Activated naive CD4-positive, alpha-beta T cell treated with anti-CD3 and anti-CD28 coated beads, Interleukin-2, amount 10 ng/mL, durations not matched to agents 7 days and 5 days (primary cell): ENCODE data around the gene BCL3.
"Not testable (repeated sequence)": the region's sequence is repeated elsewhere in the genome, so short reads cannot be mapped to it uniquely, and the experiment has no call there.

Experiments used
- CTCF ChIA-PET: fragments of 350-600 bp; sonication (Branson Sonifier 250); formaldehyde crosslinking; loops from one replicate; lab custom pipeline; 2021; ENCODE audit warnings: antibody characterized with exemption; lab: Charles Lee
- DNase-seq: peaks from one replicate; pipeline ENCODE4 v3.0.0-alpha.2; 2020
- H3K27ac Mint-ChIP-seq: one replicate; pipeline ENCODE4 v1.8.0; 2021; ENCODE audit warnings: mild to moderate bottlenecking, moderate library complexity, mixed read lengths
- H3K27me3 Mint-ChIP-seq: one replicate; pipeline ENCODE4 v1.8.0; 2021; ENCODE audit warnings: mild to moderate bottlenecking, mixed read lengths
- H3K36me3 Mint-ChIP-seq: one replicate; pipeline ENCODE4 v1.8.0; 2021; ENCODE audit warnings: mixed read lengths
- H3K4me1 Mint-ChIP-seq: one replicate; pipeline ENCODE4 v1.8.0; 2021; ENCODE audit warnings: mixed read lengths
- H3K4me3 Mint-ChIP-seq: one replicate; pipeline ENCODE4 v1.8.0; 2021; ENCODE audit warnings: mild to moderate bottlenecking, moderate library complexity, mixed read lengths
- H3K9me3 Mint-ChIP-seq: one replicate; pipeline ENCODE4 v1.8.0; 2021; ENCODE audit warnings: mixed read lengths

BCL3 gene

GRCh38 chr19:44712864-44713515 is 35.5 kb upstream of the BCL3 start:
- H3K4me3 Mint-ChIP-seq: no peak overlapping the region
- H3K27me3 Mint-ChIP-seq: peaks cover 24% of the 10 kb centered on the region
- no peak for DNase-seq
- H3K27ac Mint-ChIP-seq: no peak overlapping the region
- H3K4me1 Mint-ChIP-seq: peaks cover 3% of the 10 kb centered on the region
- peaks cover 18% of the 10 kb centered on the region for H3K9me3 Mint-ChIP-seq
- CTCF ChIA-PET: interaction anchor here (0.9 to 1.4 kb wide), 2 partner anchors 11 to 72 kb away, joined by 3 to 5 read pairs; no protein-coding TSS in a partner anchor
- H3K36me3 Mint-ChIP-seq: no peaks in the 10 kb centered on the region

- CTCF ChIA-PET: interaction anchor here (0.7 to 1.6 kb wide), 3 partner anchors 9 to 70 kb away, joined by 4 to 10 read pairs (median 5); no protein-coding TSS in a partner anchor
- Mint-ChIP-seq H3K9me3 (peaks cover 18% of the 10 kb centered on the region), H3K27ac (no peak overlapping the region), H3K36me3 (no peaks in the 10 kb centered on the region), H3K4me1 (peaks cover 3% of the 10 kb centered on the region), H3K27me3 (peaks cover 39% of the 10 kb centered on the region), H3K4me3 (no peak overlapping the region)
- DNase-seq: no peak
Measured at GRCh38 chr19:44714597-44715169, 33.8 kb upstream of the BCL3 start.

- CTCF ChIA-PET: interaction anchor here (1.5 kb wide), 1 partner anchor 53 kb away, joined by 6 read pairs; no protein-coding TSS in a partner anchor
- peaks cover 36% of the 10 kb centered on the region for H3K27me3 Mint-ChIP-seq
- no peaks in the 10 kb centered on the region for H3K36me3 Mint-ChIP-seq
Measured at GRCh38 chr19:44717603-44718002, 30.9 kb upstream of the BCL3 start.

GRCh38 chr19:44718441-44719261 is 29.9 kb upstream of the BCL3 start:
- CTCF ChIA-PET: interaction anchor here (1.5 kb wide), 1 partner anchor 52 kb away, joined by 6 read pairs; no protein-coding TSS in a partner anchor
- no peak for DNase-seq
- Mint-ChIP-seq H3K4me3 (no peak overlapping the region), H3K4me1 (peaks cover 22% of the 10 kb centered on the region), H3K9me3 (peaks cover 18% of the 10 kb centered on the region), H3K27me3 (peaks cover 34% of the 10 kb centered on the region), H3K36me3 (no peaks in the 10 kb centered on the region), H3K27ac (no peak overlapping the region)

More at GRCh38 chr19:44717603-44718002, 30.9 kb upstream of the BCL3 start:
- Mint-ChIP-seq H3K4me1 (peaks cover 12% of the 10 kb centered on the region), H3K4me3 (no peak overlapping the region), H3K9me3 (peaks cover 18% of the 10 kb centered on the region), H3K27ac (no peak overlapping the region)
- no peak for DNase-seq

DNA sequence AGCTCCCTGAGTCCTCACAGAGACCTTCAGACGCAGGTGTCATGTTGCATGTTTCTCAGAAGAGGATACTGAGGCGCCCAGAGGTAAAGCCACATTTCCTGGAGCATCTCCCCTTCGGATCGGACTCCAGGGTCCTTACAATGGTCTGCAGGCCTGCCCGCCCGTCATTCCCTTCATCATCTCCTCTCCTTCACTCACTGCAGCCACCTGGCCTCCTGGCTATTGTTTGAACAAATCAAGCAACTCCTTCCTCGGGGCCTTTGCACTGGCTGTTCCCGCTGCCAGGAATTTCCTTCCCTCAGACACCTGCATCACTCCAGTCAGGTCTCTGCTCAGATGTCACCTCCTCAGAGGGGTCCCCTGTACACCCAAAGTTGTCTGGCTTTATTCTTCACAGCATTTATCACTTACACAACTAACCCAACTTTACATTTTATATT is 29.2 kb upstream of the BCL3 start:
- H3K36me3 Mint-ChIP-seq: no peaks in the 10 kb centered on the region
- H3K4me3 Mint-ChIP-seq: no peak overlapping the region
- H3K27ac Mint-ChIP-seq: no peak overlapping the region
- no peak for DNase-seq
- CTCF ChIA-PET: interaction anchor here (0.6 to 10.5 kb wide), 2 partner anchors 28 to 49 kb away, joined by 3 to 385 read pairs; no protein-coding TSS in a partner anchor
- peaks cover 18% of the 10 kb centered on the region for H3K9me3 Mint-ChIP-seq
- H3K4me1 Mint-ChIP-seq: peaks cover 28% of the 10 kb centered on the region
- peaks cover 41% of the 10 kb centered on the region for H3K27me3 Mint-ChIP-seq

- H3K9me3 Mint-ChIP-seq, H3K4me3 Mint-ChIP-seq, DNase-seq, H3K36me3 Mint-ChIP-seq, H3K27ac Mint-ChIP-seq: not testable (repeated sequence)
- H3K4me1 Mint-ChIP-seq: peaks cover 38% of the 10 kb centered on the region
- CTCF ChIA-PET: interaction anchor here (4.8 to 10.5 kb wide), 2 partner anchors 30 to 48 kb away, joined by 56 to 385 read pairs; no protein-coding TSS in a partner anchor
- H3K27me3 Mint-ChIP-seq: peaks cover 39% of the 10 kb centered on the region
Measured at GRCh38 chr19:44720396-44720795, 28.1 kb upstream of the BCL3 start.

DNA sequence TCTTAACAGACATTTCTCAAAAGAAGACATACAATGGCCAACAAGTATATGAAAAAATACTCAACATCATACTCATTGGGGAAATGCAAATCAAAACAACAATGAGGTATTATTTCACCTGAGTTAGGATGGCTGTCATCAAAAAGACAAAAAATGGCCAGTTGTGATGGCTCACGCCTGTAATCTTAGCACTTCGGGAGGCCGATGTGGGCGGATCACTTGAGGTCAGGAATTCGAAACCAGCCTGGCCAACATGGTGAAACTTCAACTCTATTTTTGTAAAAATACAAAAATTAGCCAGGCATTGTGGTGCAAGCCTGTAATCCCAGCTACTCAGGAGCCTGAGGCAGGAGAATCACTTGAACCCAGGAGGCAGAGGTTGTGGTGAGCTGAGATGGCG is 27.6 kb upstream of the BCL3 start:
- DNase-seq: no peak
- H3K27ac Mint-ChIP-seq: no peak overlapping the region
- peaks cover 44% of the 10 kb centered on the region for H3K27me3 Mint-ChIP-seq
- H3K36me3 Mint-ChIP-seq: no peaks in the 10 kb centered on the region
- H3K4me1 Mint-ChIP-seq: peaks cover 44% of the 10 kb centered on the region
- CTCF ChIA-PET: interaction anchor here (4.8 to 10.5 kb wide), 2 partner anchors 31 to 47 kb away, joined by 56 to 385 read pairs; no protein-coding TSS in a partner anchor
- no peak overlapping the region for H3K4me3 Mint-ChIP-seq
- peaks cover 1% of the 10 kb centered on the region for H3K9me3 Mint-ChIP-seq

DNA sequence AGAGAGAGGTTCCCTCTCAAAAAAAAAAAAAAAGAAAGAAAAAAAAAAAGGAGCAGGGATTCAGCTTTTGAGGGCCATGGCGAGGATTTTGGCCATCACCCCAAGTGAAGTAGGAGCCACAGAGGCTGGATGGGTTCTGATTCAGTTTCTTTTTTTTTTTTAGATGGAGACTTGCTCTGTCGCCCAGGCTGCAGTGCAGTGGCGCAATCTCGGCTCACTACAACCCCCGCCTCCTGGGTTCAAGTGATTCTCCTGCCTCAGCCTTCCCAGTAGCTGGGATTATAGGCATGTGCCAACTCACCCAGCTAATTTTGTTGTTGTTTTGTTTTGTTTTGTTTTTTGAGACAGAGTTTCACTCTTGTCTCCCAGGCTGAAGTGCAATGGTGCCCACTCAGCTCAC is 27.1 kb upstream of the BCL3 start:
- H3K4me3 Mint-ChIP-seq, H3K36me3 Mint-ChIP-seq, H3K27ac Mint-ChIP-seq, DNase-seq, H3K9me3 Mint-ChIP-seq: not testable (repeated sequence)
- Mint-ChIP-seq H3K4me1 (peaks cover 46% of the 10 kb centered on the region), H3K27me3 (peaks cover 45% of the 10 kb centered on the region)
- CTCF ChIA-PET: interaction anchor here (1.8 to 10.5 kb wide), 4 partner anchors 31 to 65 kb away, joined by 7 to 385 read pairs (median 50); no protein-coding TSS in a partner anchor

- H3K27me3 Mint-ChIP-seq: peaks cover 45% of the 10 kb centered on the region
- H3K9me3 Mint-ChIP-seq: no peaks in the 10 kb centered on the region
- CTCF ChIA-PET: interaction anchor here (0.7 to 10.5 kb wide), 20 partner anchors 9 to 198 kb away, joined by 3 to 385 read pairs (median 6); partner anchors contain the start of gene NECTIN2
- no peaks in the 10 kb centered on the region for H3K36me3 Mint-ChIP-seq
- no peak overlapping the region for H3K27ac Mint-ChIP-seq
- H3K4me3 Mint-ChIP-seq: no peak overlapping the region
- DNase-seq: no peak
- peaks cover 47% of the 10 kb centered on the region for H3K4me1 Mint-ChIP-seq
Measured at GRCh38 chr19:44722131-44723121, 26.1 kb upstream of the BCL3 start.

DNA sequence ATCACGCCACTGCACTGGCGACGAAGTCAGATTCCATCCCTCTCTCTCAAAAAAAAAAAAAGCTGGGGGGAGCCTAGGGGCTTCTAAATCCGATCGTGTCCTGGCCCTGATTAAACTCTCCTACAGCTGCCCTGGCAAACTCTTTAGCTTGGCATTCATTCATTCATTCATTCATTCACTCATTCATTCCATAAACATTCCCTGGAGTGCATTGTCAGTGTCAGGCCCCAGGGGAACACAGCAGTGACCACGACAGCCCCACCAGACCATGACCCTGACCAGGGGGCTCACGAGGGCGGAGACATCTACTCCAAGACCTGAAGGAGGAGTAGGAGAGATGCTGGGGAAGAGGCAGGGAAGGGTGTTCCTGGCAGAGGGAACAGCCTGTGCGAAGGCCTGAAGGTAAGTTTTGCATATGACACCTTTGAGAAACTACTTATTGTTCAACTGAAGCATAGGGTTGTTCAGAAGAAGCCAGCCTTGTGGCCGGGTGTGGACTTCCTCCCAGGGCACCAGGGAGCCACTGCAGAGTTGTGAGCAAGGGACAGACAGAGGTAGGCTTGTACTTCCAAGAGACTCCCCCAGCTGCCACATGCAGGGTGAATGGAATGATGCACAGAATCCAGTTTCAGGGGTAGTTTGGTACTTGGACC is 25.1 kb upstream of the BCL3 start:
- CTCF ChIA-PET: interaction anchor here (0.7 to 10.5 kb wide), 37 partner anchors 8 to 229 kb away, joined by 3 to 385 read pairs (median 6); partner anchors contain the start of gene NECTIN2
- no peaks in the 10 kb centered on the region for H3K36me3 Mint-ChIP-seq
- H3K9me3 Mint-ChIP-seq: no peaks in the 10 kb centered on the region
- H3K27ac Mint-ChIP-seq: no peak overlapping the region
- peaks cover 40% of the 10 kb centered on the region for H3K27me3 Mint-ChIP-seq
- DNase-seq: no peak
- peaks cover 54% of the 10 kb centered on the region for H3K4me1 Mint-ChIP-seq
- H3K4me3 Mint-ChIP-seq: no peak overlapping the region

GRCh38 chr19:44723952-44724319 is 24.6 kb upstream of the BCL3 start:
- no peaks in the 10 kb centered on the region for H3K36me3 Mint-ChIP-seq
- H3K4me3 Mint-ChIP-seq: no peak overlapping the region
- CTCF ChIA-PET: interaction anchor here (0.7 to 10.5 kb wide), 36 partner anchors 9 to 228 kb away, joined by 3 to 385 read pairs (median 6); partner anchors contain the start of gene NECTIN2
- peak overlapping the region; percentile 21 for H3K27ac Mint-ChIP-seq
- peak; percentile 86 for DNase-seq
- H3K4me1 Mint-ChIP-seq: peaks cover 56% of the 10 kb centered on the region
- peaks cover 35% of the 10 kb centered on the region for H3K27me3 Mint-ChIP-seq
- no peaks in the 10 kb centered on the region for H3K9me3 Mint-ChIP-seq

- Mint-ChIP-seq H3K27ac (peak overlapping the region; percentile 24), H3K4me3 (no peak overlapping the region), H3K9me3 (no peaks in the 10 kb centered on the region), H3K27me3 (peaks cover 36% of the 10 kb centered on the region), H3K4me1 (peaks cover 56% of the 10 kb centered on the region), H3K36me3 (no peaks in the 10 kb centered on the region)
- no peak for DNase-seq
- CTCF ChIA-PET: interaction anchor here (1.0 to 10.5 kb wide), 10 partner anchors 13 to 400 kb away, joined by 3 to 385 read pairs (median 10); partner anchors contain the start of gene NECTIN2
Measured at GRCh38 chr19:44725251-44725650, 23.3 kb upstream of the BCL3 start.
